ENCODE results near the gene TNFSF4. TPM values are rescaled to one million over a fixed set of nuclear protein-coding genes. Genes with fewer than 3 reads are reported as not detected.

The TNFSF4 gene
- polyA plus RNA-seq, 1 experiment: 5.9 TPM

DNA sequence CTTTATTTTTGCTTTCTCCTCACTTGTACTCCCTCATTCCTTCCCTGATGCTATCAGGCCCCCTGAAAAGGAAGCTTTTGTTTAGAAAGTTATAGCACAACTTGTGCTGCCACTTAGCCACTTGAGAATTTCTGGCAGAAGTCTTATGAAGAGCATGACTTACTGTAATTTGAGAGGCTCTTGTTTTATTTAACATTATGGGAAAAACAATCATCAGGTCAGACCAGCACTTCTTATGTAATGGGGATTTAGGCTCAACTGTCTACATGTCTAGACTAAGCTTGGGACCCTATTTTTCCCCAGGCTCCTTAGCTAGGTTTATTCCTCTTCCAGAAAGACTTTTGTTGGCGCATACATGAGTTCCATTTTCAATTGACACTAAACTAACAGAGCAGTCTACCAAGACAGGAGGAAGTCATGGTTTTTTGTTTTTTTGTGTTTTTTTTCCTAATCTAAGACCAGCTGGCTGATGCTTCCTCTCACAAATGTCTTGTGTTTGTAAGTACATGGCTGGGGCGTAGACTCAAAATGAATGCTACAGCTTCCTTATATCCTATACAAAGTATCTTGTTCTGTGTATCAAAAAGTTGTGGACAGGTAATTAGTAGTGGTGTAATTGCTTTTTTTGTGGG, 31.5 kb downstream of the TNFSF4 start:
- peak; percentile 15 for DNase-seq (ENCODE audit: low read depth)
- ChIA-PET CTCF (no interaction called here), POLR2A (interaction anchor here (0.6 kb wide), 1 partner anchor 522 kb away, joined by 4 read pairs; no protein-coding TSS in a partner anchor)
- no peak overlapping the region for H3K4me3 ChIP-seq (ENCODE audit: low read depth, low read length)
- TF ChIP-seq, protein P1, sequence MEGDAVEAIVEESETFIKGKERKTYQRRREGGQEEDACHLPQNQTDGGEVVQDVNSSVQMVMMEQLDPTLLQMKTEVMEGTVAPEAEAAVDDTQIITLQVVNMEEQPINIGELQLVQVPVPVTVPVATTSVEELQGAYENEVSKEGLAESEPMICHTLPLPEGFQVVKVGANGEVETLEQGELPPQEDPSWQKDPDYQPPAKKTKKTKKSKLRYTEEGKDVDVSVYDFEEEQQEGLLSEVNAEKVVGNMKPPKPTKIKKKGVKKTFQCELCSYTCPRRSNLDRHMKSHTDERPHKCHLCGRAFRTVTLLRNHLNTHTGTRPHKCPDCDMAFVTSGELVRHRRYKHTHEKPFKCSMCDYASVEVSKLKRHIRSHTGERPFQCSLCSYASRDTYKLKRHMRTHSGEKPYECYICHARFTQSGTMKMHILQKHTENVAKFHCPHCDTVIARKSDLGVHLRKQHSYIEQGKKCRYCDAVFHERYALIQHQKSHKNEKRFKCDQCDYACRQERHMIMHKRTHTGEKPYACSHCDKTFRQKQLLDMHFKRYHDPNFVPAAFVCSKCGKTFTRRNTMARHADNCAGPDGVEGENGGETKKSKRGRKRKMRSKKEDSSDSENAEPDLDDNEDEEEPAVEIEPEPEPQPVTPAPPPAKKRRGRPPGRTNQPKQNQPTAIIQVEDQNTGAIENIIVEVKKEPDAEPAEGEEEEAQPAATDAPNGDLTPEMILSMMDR (IDR thresholded peaks at IDR 0.05; ENCODE audit: insufficient read depth, low read depth, low read length): no peak
- no peaks in the 10 kb centered on the region for H3K36me3 ChIP-seq (ENCODE audit: control insufficient read depth, insufficient read depth, low read length)
- H3K27me3 ChIP-seq (ENCODE audit: control insufficient read depth, insufficient read depth, low read length): no peaks in the 10 kb centered on the region

DNA sequence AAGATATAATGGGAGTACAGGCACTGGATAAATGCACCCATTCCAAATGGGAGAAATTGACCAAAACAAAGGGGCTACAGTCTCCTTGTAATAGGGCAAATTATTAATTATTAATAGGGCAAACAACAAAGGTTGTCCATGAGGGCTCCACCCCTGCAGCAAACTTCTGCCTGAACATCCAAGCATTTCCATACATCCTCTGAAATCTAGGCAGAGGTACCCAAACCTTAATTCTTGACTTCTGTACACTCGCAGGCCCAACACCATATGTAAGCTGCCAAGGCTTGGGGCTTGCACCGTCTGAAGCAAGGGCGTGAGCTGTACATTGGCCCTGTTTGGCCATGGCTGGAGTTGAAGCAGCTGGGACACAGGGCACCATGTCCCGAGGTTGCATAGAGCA, 33.7 kb downstream of the TNFSF4 start:
- Histone ChIP-seq H3K4me3 (ENCODE audit: low read depth, low read length) (no peak overlapping the region), H3K36me3 (ENCODE audit: control insufficient read depth, insufficient read depth, low read length) (no peaks in the 10 kb centered on the region), H3K27me3 (ENCODE audit: control insufficient read depth, insufficient read depth, low read length) (no peaks in the 10 kb centered on the region)
- POLR2A ChIA-PET: no interaction called here
- TF ChIP-seq, protein P1 (IDR thresholded peaks at IDR 0.05; ENCODE audit: insufficient read depth, low read depth, low read length): no peak
- no peak for DNase-seq (ENCODE audit: low read depth)
- CTCF ChIA-PET: no interaction called here

DNA sequence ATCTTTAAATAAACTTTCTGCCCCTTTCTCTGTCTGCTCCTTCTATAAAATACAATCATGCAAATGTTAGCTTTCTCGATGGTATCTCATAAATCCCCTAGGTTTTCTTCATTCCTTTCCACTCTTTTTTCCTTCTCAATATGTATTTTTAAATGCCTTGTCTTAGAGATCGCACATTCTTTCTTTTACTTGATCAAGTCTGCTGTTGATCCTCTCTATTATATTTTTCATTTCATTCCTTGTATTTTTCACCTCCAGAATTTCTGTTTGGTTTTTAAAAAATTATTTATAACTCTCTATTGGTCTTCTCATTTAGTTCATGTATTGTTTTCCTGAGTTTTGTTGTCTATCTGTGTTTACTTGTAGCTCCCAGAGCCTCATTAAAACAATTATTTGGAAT, 36.0 kb downstream of the TNFSF4 start:
- ChIA-PET POLR2A (no interaction called here), CTCF (interaction anchor here (0.6 kb wide), 1 partner anchor 298 kb away, joined by 3 read pairs; no protein-coding TSS in a partner anchor)
- Histone ChIP-seq H3K36me3 (ENCODE audit: control insufficient read depth, insufficient read depth, low read length) (no peaks in the 10 kb centered on the region), H3K4me3 (ENCODE audit: low read depth, low read length) (no peak overlapping the region), H3K27me3 (ENCODE audit: control insufficient read depth, insufficient read depth, low read length) (no peaks in the 10 kb centered on the region)
- DNase-seq (ENCODE audit: low read depth): no peak
- TF ChIP-seq, protein P1 (IDR thresholded peaks at IDR 0.05; ENCODE audit: insufficient read depth, low read depth, low read length): no peak

DNA sequence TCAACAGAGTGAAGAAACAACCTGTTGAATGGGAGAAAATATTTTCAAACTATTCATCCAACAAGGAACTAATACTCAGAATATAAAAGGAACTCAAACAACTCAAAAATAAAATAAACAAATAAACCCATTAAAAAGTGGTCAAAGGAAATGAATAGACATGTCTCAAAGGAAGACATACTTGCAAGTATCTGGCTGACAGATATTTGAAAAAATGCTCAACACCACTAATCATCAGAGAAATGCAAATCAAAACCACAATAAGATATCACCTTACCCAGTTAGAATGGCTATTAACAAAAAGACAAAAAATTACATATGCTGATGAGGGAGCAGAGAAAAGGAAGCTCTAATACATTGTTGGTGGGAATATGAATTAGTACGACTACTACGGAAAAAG, 38.2 kb downstream of the TNFSF4 start:
- TF ChIP-seq, protein P1 (IDR thresholded peaks at IDR 0.05; ENCODE audit: insufficient read depth, low read depth, low read length): no peak
- Histone ChIP-seq H3K27me3 (ENCODE audit: control insufficient read depth, insufficient read depth, low read length) (no peaks in the 10 kb centered on the region), H3K36me3 (ENCODE audit: control insufficient read depth, insufficient read depth, low read length) (no peaks in the 10 kb centered on the region), H3K4me3 (ENCODE audit: low read depth, low read length) (no peak overlapping the region)
- POLR2A ChIA-PET: no interaction called here
- DNase-seq (ENCODE audit: low read depth): no peak
- CTCF ChIA-PET: no interaction called here

DNA sequence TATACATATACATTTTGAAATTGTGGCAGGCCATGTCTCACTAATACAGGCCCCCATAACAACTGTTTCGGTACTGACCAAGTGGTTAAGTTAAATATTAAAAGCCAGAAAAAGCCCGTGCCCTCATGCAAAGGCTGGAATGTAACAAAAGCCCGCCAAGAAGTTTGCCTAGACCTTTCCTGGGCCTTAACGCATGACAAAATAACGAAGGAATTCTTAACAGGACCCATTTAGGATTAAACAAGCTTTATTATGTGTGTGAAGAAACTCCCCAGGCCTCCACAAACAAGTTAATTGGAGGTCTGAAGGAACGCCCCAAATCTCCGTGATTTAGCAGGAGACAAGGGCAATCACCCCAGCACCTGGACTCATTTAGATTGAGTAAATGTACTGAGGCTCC, 42.4 kb downstream of the TNFSF4 start:
- CTCF ChIA-PET: interaction anchor here (0.7 kb wide), 1 partner anchor 202 kb away, joined by 3 read pairs; no protein-coding TSS in a partner anchor

More for the DNA sequence above, 42.4 kb downstream of the TNFSF4 start:
- POLR2A ChIA-PET: no interaction called here
- Histone ChIP-seq H3K36me3 (ENCODE audit: control insufficient read depth, insufficient read depth, low read length) (no peaks in the 10 kb centered on the region), H3K4me3 (ENCODE audit: low read depth, low read length) (no peak overlapping the region), H3K27me3 (ENCODE audit: control insufficient read depth, insufficient read depth, low read length) (no peaks in the 10 kb centered on the region)
- DNase-seq (ENCODE audit: low read depth): no peak
- TF ChIP-seq, protein P1 (IDR thresholded peaks at IDR 0.05; ENCODE audit: insufficient read depth, low read depth, low read length): no peak

Measured in BJ (cell line).